Measurements from ENCODE around the gene TUBGCP2.

Gene TUBGCP2

GRCh38 chr10:133249975-133250754 lies 58.5 kb downstream of the TUBGCP2 start:
- Histone ChIP-seq H3K4me3 (ENCODE audit: low read depth, low read length) (no peak overlapping the region), H3K9ac (ENCODE audit: low read length) (no peak overlapping the region), H3K27ac (ENCODE audit: low read depth, low read length) (no peak overlapping the region), H3K27me3 (ENCODE audit: control insufficient read depth, insufficient read depth, low read length) (peaks cover 9% of the 10 kb centered on the region; the same call in 1 of the 2 replicates), H3K4me1 (ENCODE audit: control insufficient read depth, insufficient read depth, low read length) (peaks cover 25% of the 10 kb centered on the region), H3K36me3 (ENCODE audit: control insufficient read depth, insufficient read depth, low read length) (no peaks in the 10 kb centered on the region), H3K9me3 (ENCODE audit: control insufficient read depth, insufficient read depth, low read depth, low read length) (no peaks in the 10 kb centered on the region)

- Histone ChIP-seq H3K36me3 (ENCODE audit: control insufficient read depth, insufficient read depth, low read length) (no peaks in the 10 kb centered on the region), H3K27ac (ENCODE audit: low read depth, low read length) (no peak overlapping the region), H3K9me3 (ENCODE audit: control insufficient read depth, insufficient read depth, low read depth, low read length) (no peaks in the 10 kb centered on the region), H3K4me3 (ENCODE audit: low read depth, low read length) (no peak overlapping the region), H3K27me3 (ENCODE audit: control insufficient read depth, insufficient read depth, low read length) (peaks cover 9% of the 10 kb centered on the region; the same call in 1 of the 2 replicates), H3K4me1 (ENCODE audit: control insufficient read depth, insufficient read depth, low read length) (peaks cover 31% of the 10 kb centered on the region), H3K9ac (ENCODE audit: low read length) (no peak overlapping the region)
Observed at GRCh38 chr10:133249094-133249780, 59.4 kb downstream of the TUBGCP2 start.

GRCh38 chr10:133248334-133248715 lies 60.3 kb downstream of the TUBGCP2 start:
- Histone ChIP-seq H3K4me1 (ENCODE audit: control insufficient read depth, insufficient read depth, low read length) (peaks cover 33% of the 10 kb centered on the region), H3K4me3 (ENCODE audit: low read depth, low read length) (no peak overlapping the region), H3K9ac (ENCODE audit: low read length) (no peak overlapping the region), H3K36me3 (ENCODE audit: control insufficient read depth, insufficient read depth, low read length) (no peaks in the 10 kb centered on the region), H3K27me3 (ENCODE audit: control insufficient read depth, insufficient read depth, low read length) (peaks cover 9% of the 10 kb centered on the region; the same call in 1 of the 2 replicates), H3K9me3 (ENCODE audit: control insufficient read depth, insufficient read depth, low read depth, low read length) (no peaks in the 10 kb centered on the region), H3K27ac (ENCODE audit: low read depth, low read length) (no peak overlapping the region)

- Histone ChIP-seq H3K9ac (ENCODE audit: low read length) (no peak overlapping the region), H3K27me3 (ENCODE audit: control insufficient read depth, insufficient read depth, low read length) (peaks cover 9% of the 10 kb centered on the region; the same call in 1 of the 2 replicates), H3K27ac (ENCODE audit: low read depth, low read length) (no peak overlapping the region), H3K36me3 (ENCODE audit: control insufficient read depth, insufficient read depth, low read length) (no peaks in the 10 kb centered on the region), H3K9me3 (ENCODE audit: control insufficient read depth, insufficient read depth, low read depth, low read length) (no peaks in the 10 kb centered on the region), H3K4me3 (ENCODE audit: low read depth, low read length) (no peak overlapping the region), H3K4me1 (ENCODE audit: control insufficient read depth, insufficient read depth, low read length) (peaks cover 33% of the 10 kb centered on the region)
Observed at GRCh38 chr10:133247681-133248333, 60.9 kb downstream of the TUBGCP2 start.

- Histone ChIP-seq H3K9me3 (ENCODE audit: control insufficient read depth, insufficient read depth, low read depth, low read length) (no peaks in the 10 kb centered on the region), H3K27me3 (ENCODE audit: control insufficient read depth, insufficient read depth, low read length) (peaks cover 16% of the 10 kb centered on the region; the same call in 1 of the 2 replicates), H3K4me3 (ENCODE audit: low read depth, low read length) (no peak overlapping the region), H3K9ac (ENCODE audit: low read length) (no peak overlapping the region), H3K27ac (ENCODE audit: low read depth, low read length) (no peak overlapping the region), H3K36me3 (ENCODE audit: control insufficient read depth, insufficient read depth, low read length) (peaks cover 4% of the 10 kb centered on the region; the same call in 1 of the 2 replicates), H3K4me1 (ENCODE audit: control insufficient read depth, insufficient read depth, low read length) (peaks cover 33% of the 10 kb centered on the region)
Observed at GRCh38 chr10:133246236-133246626, 62.4 kb downstream of the TUBGCP2 start.

- Histone ChIP-seq H3K9ac (ENCODE audit: low read length) (no peak overlapping the region), H3K27ac (ENCODE audit: low read depth, low read length) (no peak overlapping the region), H3K27me3 (ENCODE audit: control insufficient read depth, insufficient read depth, low read length) (peaks cover 21% of the 10 kb centered on the region; the same call in 1 of the 2 replicates), H3K36me3 (ENCODE audit: control insufficient read depth, insufficient read depth, low read length) (peaks cover 4% of the 10 kb centered on the region; the same call in 1 of the 2 replicates), H3K4me1 (ENCODE audit: control insufficient read depth, insufficient read depth, low read length) (peaks cover 33% of the 10 kb centered on the region), H3K9me3 (ENCODE audit: control insufficient read depth, insufficient read depth, low read depth, low read length) (no peaks in the 10 kb centered on the region), H3K4me3 (ENCODE audit: low read depth, low read length) (no peak overlapping the region)
Observed at GRCh38 chr10:133245439-133246235, 63.0 kb downstream of the TUBGCP2 start.

- Histone ChIP-seq H3K9ac (ENCODE audit: low read length) (no peak overlapping the region), H3K36me3 (ENCODE audit: control insufficient read depth, insufficient read depth, low read length) (peaks cover 4% of the 10 kb centered on the region; the same call in 1 of the 2 replicates), H3K27me3 (ENCODE audit: control insufficient read depth, insufficient read depth, low read length) (peaks cover 23% of the 10 kb centered on the region), H3K4me3 (ENCODE audit: low read depth, low read length) (no peak overlapping the region), H3K4me1 (ENCODE audit: control insufficient read depth, insufficient read depth, low read length) (peaks cover 43% of the 10 kb centered on the region), H3K27ac (ENCODE audit: low read depth, low read length) (no peak overlapping the region), H3K9me3 (ENCODE audit: control insufficient read depth, insufficient read depth, low read depth, low read length) (no peaks in the 10 kb centered on the region)
Observed at GRCh38 chr10:133243593-133243992, 65.1 kb downstream of the TUBGCP2 start.

GRCh38 chr10:133242611-133243356 lies 65.9 kb downstream of the TUBGCP2 start:
- Histone ChIP-seq H3K27me3 (ENCODE audit: control insufficient read depth, insufficient read depth, low read length) (peaks cover 31% of the 10 kb centered on the region), H3K9ac (ENCODE audit: low read length) (no peak overlapping the region), H3K4me3 (ENCODE audit: low read depth, low read length) (no peak overlapping the region), H3K36me3 (ENCODE audit: control insufficient read depth, insufficient read depth, low read length) (peaks cover 4% of the 10 kb centered on the region; the same call in 1 of the 2 replicates), H3K9me3 (ENCODE audit: control insufficient read depth, insufficient read depth, low read depth, low read length) (no peaks in the 10 kb centered on the region), H3K27ac (ENCODE audit: low read depth, low read length) (no peak overlapping the region), H3K4me1 (ENCODE audit: control insufficient read depth, insufficient read depth, low read length) (peaks cover 45% of the 10 kb centered on the region)

- Histone ChIP-seq H3K9ac (ENCODE audit: low read length) (no peak overlapping the region), H3K4me1 (ENCODE audit: control insufficient read depth, insufficient read depth, low read length) (peaks cover 37% of the 10 kb centered on the region), H3K4me3 (ENCODE audit: low read depth, low read length) (no peak overlapping the region), H3K9me3 (ENCODE audit: control insufficient read depth, insufficient read depth, low read depth, low read length) (no peaks in the 10 kb centered on the region), H3K36me3 (ENCODE audit: control insufficient read depth, insufficient read depth, low read length) (peaks cover 4% of the 10 kb centered on the region; the same call in 1 of the 2 replicates), H3K27ac (ENCODE audit: low read depth, low read length) (no peak overlapping the region), H3K27me3 (ENCODE audit: control insufficient read depth, insufficient read depth, low read length) (peaks cover 42% of the 10 kb centered on the region)
Observed at GRCh38 chr10:133241501-133242205, 67.0 kb downstream of the TUBGCP2 start.
